Panc1 (cell line): ENCODE measurements around the gene SMARCAD1.

Experiments
- TF ChIP-seq, protein P1 (sequence below), 2 experiments: IDR thresholded peaks; 2 replicates each; pipeline ENCODE4 v1.6.1; 2011 to 2012; ENCODE audit warnings: low read depth in 2 of 2, control low read depth in 1 of 2, low read length in 1 of 2, mild to moderate bottlenecking in 1 of 2, moderate library complexity in 1 of 2; ENCODE audit not compliant: insufficient read depth in 1 of 2
- TF ChIP-seq, protein P2 (sequence below): fragments of 450-650 bp; IDR thresholded peaks from 2 replicates; pipeline ENCODE4 v1.5.1; 2017; ENCODE audit warnings: mild to moderate bottlenecking

DNA sequence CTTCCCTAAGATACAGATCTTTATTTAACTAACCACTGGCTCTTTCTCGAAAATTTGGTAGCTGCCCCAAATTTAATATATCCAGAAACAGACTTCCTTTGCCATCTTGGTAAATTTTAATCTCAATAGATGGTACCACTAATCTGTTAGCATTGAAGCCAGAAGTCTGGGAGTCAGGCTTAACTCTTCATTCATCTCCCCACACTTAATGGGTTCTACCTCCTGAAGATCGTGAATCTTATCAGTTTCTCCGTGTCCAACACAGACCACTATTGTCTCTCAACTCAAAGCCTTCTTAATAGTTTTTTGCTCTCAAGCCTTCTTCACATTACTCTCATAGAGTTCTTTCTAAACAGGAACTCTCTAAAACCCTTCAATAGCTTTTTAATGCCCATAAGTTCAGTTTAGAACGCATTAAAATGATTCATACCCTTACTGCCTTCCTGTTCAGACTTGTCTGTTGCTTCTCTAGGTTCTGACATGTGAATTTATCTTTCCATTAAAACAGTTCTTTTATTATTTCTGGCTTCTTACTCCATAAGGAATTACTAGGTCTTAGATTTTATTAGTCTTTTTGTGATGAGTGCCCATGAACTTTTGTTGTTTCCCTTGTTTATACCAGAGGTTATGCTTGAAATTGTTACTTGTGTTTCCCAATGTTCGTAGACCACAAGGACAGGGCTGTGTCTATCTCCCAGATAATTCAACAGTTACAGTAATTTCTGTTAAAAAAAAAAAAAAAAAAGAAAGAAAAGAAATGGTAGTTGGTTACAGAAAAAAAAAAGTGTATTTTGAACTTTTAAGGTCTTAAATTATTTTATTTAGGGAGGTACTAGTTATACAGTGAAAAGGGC, 54.7 kb downstream of the SMARCAD1 start:
- TF ChIP-seq, protein P1, sequence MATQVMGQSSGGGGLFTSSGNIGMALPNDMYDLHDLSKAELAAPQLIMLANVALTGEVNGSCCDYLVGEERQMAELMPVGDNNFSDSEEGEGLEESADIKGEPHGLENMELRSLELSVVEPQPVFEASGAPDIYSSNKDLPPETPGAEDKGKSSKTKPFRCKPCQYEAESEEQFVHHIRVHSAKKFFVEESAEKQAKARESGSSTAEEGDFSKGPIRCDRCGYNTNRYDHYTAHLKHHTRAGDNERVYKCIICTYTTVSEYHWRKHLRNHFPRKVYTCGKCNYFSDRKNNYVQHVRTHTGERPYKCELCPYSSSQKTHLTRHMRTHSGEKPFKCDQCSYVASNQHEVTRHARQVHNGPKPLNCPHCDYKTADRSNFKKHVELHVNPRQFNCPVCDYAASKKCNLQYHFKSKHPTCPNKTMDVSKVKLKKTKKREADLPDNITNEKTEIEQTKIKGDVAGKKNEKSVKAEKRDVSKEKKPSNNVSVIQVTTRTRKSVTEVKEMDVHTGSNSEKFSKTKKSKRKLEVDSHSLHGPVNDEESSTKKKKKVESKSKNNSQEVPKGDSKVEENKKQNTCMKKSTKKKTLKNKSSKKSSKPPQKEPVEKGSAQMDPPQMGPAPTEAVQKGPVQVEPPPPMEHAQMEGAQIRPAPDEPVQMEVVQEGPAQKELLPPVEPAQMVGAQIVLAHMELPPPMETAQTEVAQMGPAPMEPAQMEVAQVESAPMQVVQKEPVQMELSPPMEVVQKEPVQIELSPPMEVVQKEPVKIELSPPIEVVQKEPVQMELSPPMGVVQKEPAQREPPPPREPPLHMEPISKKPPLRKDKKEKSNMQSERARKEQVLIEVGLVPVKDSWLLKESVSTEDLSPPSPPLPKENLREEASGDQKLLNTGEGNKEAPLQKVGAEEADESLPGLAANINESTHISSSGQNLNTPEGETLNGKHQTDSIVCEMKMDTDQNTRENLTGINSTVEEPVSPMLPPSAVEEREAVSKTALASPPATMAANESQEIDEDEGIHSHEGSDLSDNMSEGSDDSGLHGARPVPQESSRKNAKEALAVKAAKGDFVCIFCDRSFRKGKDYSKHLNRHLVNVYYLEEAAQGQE (IDR thresholded peaks at IDR 0.05; ENCODE audit: insufficient read depth in 1 of 2, low read depth in 2 of 2, low read length in 1 of 2) = no peak
- TF ChIP-seq, protein P2, sequence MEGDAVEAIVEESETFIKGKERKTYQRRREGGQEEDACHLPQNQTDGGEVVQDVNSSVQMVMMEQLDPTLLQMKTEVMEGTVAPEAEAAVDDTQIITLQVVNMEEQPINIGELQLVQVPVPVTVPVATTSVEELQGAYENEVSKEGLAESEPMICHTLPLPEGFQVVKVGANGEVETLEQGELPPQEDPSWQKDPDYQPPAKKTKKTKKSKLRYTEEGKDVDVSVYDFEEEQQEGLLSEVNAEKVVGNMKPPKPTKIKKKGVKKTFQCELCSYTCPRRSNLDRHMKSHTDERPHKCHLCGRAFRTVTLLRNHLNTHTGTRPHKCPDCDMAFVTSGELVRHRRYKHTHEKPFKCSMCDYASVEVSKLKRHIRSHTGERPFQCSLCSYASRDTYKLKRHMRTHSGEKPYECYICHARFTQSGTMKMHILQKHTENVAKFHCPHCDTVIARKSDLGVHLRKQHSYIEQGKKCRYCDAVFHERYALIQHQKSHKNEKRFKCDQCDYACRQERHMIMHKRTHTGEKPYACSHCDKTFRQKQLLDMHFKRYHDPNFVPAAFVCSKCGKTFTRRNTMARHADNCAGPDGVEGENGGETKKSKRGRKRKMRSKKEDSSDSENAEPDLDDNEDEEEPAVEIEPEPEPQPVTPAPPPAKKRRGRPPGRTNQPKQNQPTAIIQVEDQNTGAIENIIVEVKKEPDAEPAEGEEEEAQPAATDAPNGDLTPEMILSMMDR = no peak
